IMR-90 (cell line): ENCODE measurements around the gene GPC6. TPM values are rescaled to one million over a fixed set of nuclear protein-coding genes. Genes with fewer than 3 reads are reported as not detected.

ENCODE experiments used
- ATAC-seq: fragments of 200-7000 bp; cut with Tn5 transposase; 2 replicates; pipeline ENCODE4 v1.9.1; 2020; ENCODE audit warnings: low read depth, mild to moderate bottlenecking, moderate library complexity
- BruUV-seq: library from RNA; stranded (reverse); fragments of 400-500 nt; replicated peaks from 2 replicates; lab custom pipeline; 2021; lab: Mats Ljungman, UMichigan
- CTCF ChIA-PET: fragments of 300-600 bp; formaldehyde crosslinking; extraction: SDS; loops from one replicate; lab custom pipeline; 2021; ENCODE audit warnings: antibody characterized with exemption; lab: Yijun Ruan, JAX
- POLR2A ChIA-PET: fragments of 300-600 bp; sonication (Branson Sonifier 250); formaldehyde crosslinking; loops from one replicate; lab custom pipeline; 2022; ENCODE audit warnings: antibody characterized with exemption; ENCODE audit not compliant: unreplicated experiment; lab: Charles Lee
- DNase-seq: peaks from one replicate; pipeline ENCODE4 v3.0.0; 2013
- H2AFZ ChIP-seq: replicated peaks from 2 replicates; pipeline ENCODE3; 2013; ENCODE audit warnings: low read length, mild to moderate bottlenecking; ENCODE audit not compliant: poor library complexity
- H2AK5ac ChIP-seq: 2 replicates; pipeline ENCODE4 v1.6.1; 2013; ENCODE audit warnings: low read depth, low read length, inconsistent platforms
- H2AK9ac ChIP-seq: replicated peaks from 2 replicates; pipeline ENCODE3; 2013; ENCODE audit warnings: mild to moderate bottlenecking, low read depth, low read length, moderate library complexity; ENCODE audit not compliant: poor library complexity
- H2BK120ac ChIP-seq: 2 replicates; pipeline ENCODE4 v1.6.1; 2013; ENCODE audit warnings: low read depth, low read length, inconsistent platforms
- H2BK15ac ChIP-seq: 3 replicates; pipeline ENCODE4 v1.6.1; 2013; ENCODE audit warnings: low read depth, low read length, inconsistent platforms
- H2BK20ac ChIP-seq: 2 replicates; pipeline ENCODE4 v1.6.1; 2013; ENCODE audit warnings: low read depth, mild to moderate bottlenecking, inconsistent platforms, low read length, moderate library complexity
- H2BK5ac ChIP-seq: 2 replicates; pipeline ENCODE4 v1.6.1; 2013; ENCODE audit warnings: mild to moderate bottlenecking, low read depth, low read length, inconsistent platforms; ENCODE audit not compliant: poor library complexity, severe bottlenecking
- H3K14ac ChIP-seq: replicated peaks from 2 replicates; pipeline ENCODE4 v1.6.1; 2013; ENCODE audit warnings: low read depth, low read length, inconsistent platforms
- H3K18ac ChIP-seq: 2 replicates; pipeline ENCODE4 v1.6.1; 2013; ENCODE audit warnings: low read depth, low read length, control low read depth
- H3K23ac ChIP-seq: 2 replicates; pipeline ENCODE4 v1.6.1; 2013; ENCODE audit warnings: low read depth, low read length, inconsistent platforms
- H3K27ac ChIP-seq: 2 replicates; pipeline ENCODE4 v1.5.1; 2013; ENCODE audit warnings: mild to moderate bottlenecking, control low read depth, low read length; ENCODE audit not compliant: insufficient read depth
- H3K27me3 ChIP-seq: 2 replicates; pipeline ENCODE4 v1.6.1; 2013; ENCODE audit warnings: low read length; ENCODE audit not compliant: control insufficient read depth, insufficient read depth
- H3K36me3 ChIP-seq: 2 replicates; pipeline ENCODE4 v1.6.1; 2013; ENCODE audit warnings: low read length, mixed read lengths; ENCODE audit not compliant: control insufficient read depth, insufficient read depth
- H3K4ac ChIP-seq: 2 replicates; pipeline ENCODE4 v1.6.1; 2013; ENCODE audit warnings: low read depth, low read length, inconsistent platforms
- H3K4me1 ChIP-seq: 2 replicates; pipeline ENCODE4 v1.6.1; 2013; ENCODE audit warnings: low read length, mixed read lengths; ENCODE audit not compliant: control insufficient read depth, insufficient read depth
- H3K4me2 ChIP-seq: 2 replicates; pipeline ENCODE4 v1.6.1; 2013; ENCODE audit warnings: low read depth, mild to moderate bottlenecking, control low read depth, low read length, moderate library complexity
- H3K4me3 ChIP-seq: 2 replicates; pipeline ENCODE4 v1.5.1; 2013; ENCODE audit warnings: low read depth, mild to moderate bottlenecking, control low read depth, low read length, moderate library complexity; ENCODE audit not compliant: insufficient read depth
- H3K56ac ChIP-seq: 2 replicates; pipeline ENCODE4 v1.6.1; 2013; ENCODE audit warnings: low read length, inconsistent platforms; ENCODE audit not compliant: insufficient read depth; ENCODE audit errors: extremely low read depth
- H3K79me1 ChIP-seq, 2 experiments: 2 replicates each; pipeline ENCODE4 v1.6.1; 2013; ENCODE audit warnings: low read length in 2 of 2, inconsistent platforms in 1 of 2, low read depth in 1 of 2
- H3K9ac ChIP-seq: 2 replicates; pipeline ENCODE4 v1.6.1; 2013; ENCODE audit warnings: low read depth, low read length, control low read depth
- H3K9me1 ChIP-seq: 2 replicates; pipeline ENCODE4 v1.6.1; 2013; ENCODE audit warnings: low read length, inconsistent platforms; ENCODE audit not compliant: insufficient read depth
- H3K9me3 ChIP-seq: 2 replicates; pipeline ENCODE4 v1.6.1; 2013; ENCODE audit warnings: low read length; ENCODE audit not compliant: control insufficient read depth, insufficient read depth
- H4K20me1 ChIP-seq: 2 replicates; pipeline ENCODE4 v1.6.1; 2013; ENCODE audit warnings: low read length, inconsistent platforms; ENCODE audit not compliant: insufficient read depth
- H4K5ac ChIP-seq: 2 replicates; pipeline ENCODE4 v1.6.1; 2013; ENCODE audit warnings: mild to moderate bottlenecking, low read depth, low read length, control low read depth
- H4K8ac ChIP-seq, 2 experiments: 2 replicates each; pipeline ENCODE4 v1.6.1; 2013; ENCODE audit warnings: low read depth in 2 of 2, low read length in 2 of 2, control low read depth in 1 of 2, inconsistent platforms in 1 of 2
- H4K91ac ChIP-seq: 2 replicates; pipeline ENCODE4 v1.6.1; 2013; ENCODE audit warnings: low read depth, low read length, inconsistent platforms; ENCODE audit not compliant: insufficient read depth
- CEBPB ChIP-seq: IDR thresholded peaks from 2 replicates; pipeline ENCODE4 v1.6.1; 2012; ENCODE audit warnings: low read depth, low read length, improper control_type of control experiment
- WGBS, 2 experiments: methylation state at CpG; one replicate each; pipeline versions ENCODE4 v1.1.5 to v1.1.7; 2013; ENCODE audit warnings: missing lambda C conversion rate in 2 of 2; ENCODE audit not compliant: insufficient read length in 1 of 2; ENCODE audit errors: extremely low coverage in 2 of 2; 5-methylcytosine and 5-hydroxymethylcytosine counted together
- dilution Hi-C: fragments of 300-500 bp; cut with HindIII; formaldehyde crosslinking; loops from one replicate; pipeline ENCODE4 v1.14.3; 2018; ENCODE audit warnings: low sequenced_read_pairs; ENCODE audit not compliant: unreplicated experiment
- in situ Hi-C: fragments of 300-500 bp; cut with MboI; formaldehyde crosslinking; loops from 3 replicates; pipeline ENCODE4 v1.14.3; 2019; ENCODE audit warnings: low sequenced_read_pairs, inconsistent platforms, mixed read lengths
- intact Hi-C: fragments of 100-400 bp; cut with micrococcal nuclease; formaldehyde crosslinking; loops from 2 replicates; pipeline ENCODE4 v1.10.0; 2022
- polyA plus RNA-seq, 3 experiments: library from polyadenylated mRNA; depleted of rRNA; stranded (reverse); fragments of >200 nt; gene quantifications; 2 replicates each; pipeline ENCODE4 v1.2.3, GENCODE V29; 2012; ENCODE audit warnings: low replicate concordance in 1 of 3
- total RNA-seq: library from RNA; depleted of rRNA; stranded (reverse); fragments of >200 nt; gene quantifications from 2 replicates; pipeline ENCODE4 v1.2.3, GENCODE V29; 2012

Gene GPC6
- total and polyA plus RNA-seq, 2 of the 4 experiments (the other 2 are of a cell fraction), result 14.9 to 39.4 TPM

- ATAC-seq (no peak), DNase-seq (no peak)
- H4K91ac ChIP-seq, result no peak overlapping the region
- no peak overlapping the region for H3K4ac ChIP-seq
- WGBS, 2 experiments, result 100% methylated on average over 4 of the region's 7 CpGs; no CpG with 5 or more reads in 1 of the 2 experiments
- no peak overlapping the region for H3K14ac ChIP-seq
- no peak overlapping the region for H3K9ac ChIP-seq
- H4K5ac ChIP-seq, result no peak overlapping the region
- no TSS peak for BruUV-seq
- H2AFZ ChIP-seq, result no peak overlapping the region
- no peak for TF ChIP-seq CEBPB
- no peaks in the 10 kb centered on the region for H3K27me3 ChIP-seq
- no peak overlapping the region for H3K18ac ChIP-seq
- H3K36me3 ChIP-seq, result no peaks in the 10 kb centered on the region
- H2AK9ac ChIP-seq, result no peak overlapping the region
- H3K79me1 ChIP-seq, result peaks cover 5 to 8% of the 10 kb centered on the region in 2 experiments; a peak in 3 of 4 replicates
- no peak overlapping the region for H2BK120ac ChIP-seq
- H3K9me1 ChIP-seq, result 0 out of 2 replicates have a peak, but pooled peaks cover 5% of the 10 kb centered on the region
- intact Hi-C loops, result no loop called here
- peaks cover 14% of the 10 kb centered on the region for H3K4me1 ChIP-seq
- CTCF ChIA-PET, result no interaction called here
- H3K4me2 ChIP-seq, result no peak overlapping the region
- no peaks in the 10 kb centered on the region for H4K20me1 ChIP-seq
- no peak overlapping the region for H3K56ac ChIP-seq
- H2AK5ac ChIP-seq, result 0 out of 2 replicates have a peak overlapping the region, but pooled peaks have one; percentile 16
- no peak overlapping the region for H3K27ac ChIP-seq
- H3K9me3 ChIP-seq, result 0 out of 2 replicates have a peak, but pooled peaks cover 4% of the 10 kb centered on the region
- no peak overlapping the region for H2BK15ac ChIP-seq
- H3K23ac ChIP-seq, result no peak overlapping the region
- H3K4me3 ChIP-seq, result no peak overlapping the region
- in situ Hi-C loops, result no loop called here
- H4K8ac ChIP-seq, result no peak overlapping the region
- H2BK20ac ChIP-seq, result no peak overlapping the region
- POLR2A ChIA-PET, result no interaction called here
- dilution Hi-C loops, result no loop called here
- no peak overlapping the region for H2BK5ac ChIP-seq
These were observed 245.7 kb downstream of the GPC6 start for GRCh38 chr13:93472296-93472695.
